IMR-90 (cell line): ENCODE measurements around the gene FMN1. TPM values are rescaled to one million over a fixed set of nuclear protein-coding genes. Genes with fewer than 3 reads are reported as not detected.
A peak's percentile ranks its signal among the peaks of the same experiment; 100 is the strongest.

Source experiments
- ATAC-seq: fragments of 200-7000 bp; cut with Tn5 transposase; 2 replicates; pipeline ENCODE4 v1.9.1; 2020; ENCODE audit warnings: low read depth, mild to moderate bottlenecking, moderate library complexity
- BruUV-seq: library from RNA; stranded (reverse); fragments of 400-500 nt; replicated peaks from 2 replicates; lab custom pipeline; 2021; lab: Mats Ljungman, UMichigan
- CTCF ChIA-PET: fragments of 300-600 bp; formaldehyde crosslinking; extraction: SDS; loops from one replicate; lab custom pipeline; 2021; ENCODE audit warnings: antibody characterized with exemption; lab: Yijun Ruan, JAX
- POLR2A ChIA-PET: fragments of 300-600 bp; sonication (Branson Sonifier 250); formaldehyde crosslinking; loops from one replicate; lab custom pipeline; 2022; ENCODE audit warnings: antibody characterized with exemption; ENCODE audit not compliant: unreplicated experiment; lab: Charles Lee
- DNase-seq: peaks from one replicate; pipeline ENCODE4 v3.0.0; 2013
- H2AFZ ChIP-seq: replicated peaks from 2 replicates; pipeline ENCODE3; 2013; ENCODE audit warnings: low read length, mild to moderate bottlenecking; ENCODE audit not compliant: poor library complexity
- H2AK5ac ChIP-seq: 2 replicates; pipeline ENCODE4 v1.6.1; 2013; ENCODE audit warnings: low read depth, low read length, inconsistent platforms
- H2AK9ac ChIP-seq: replicated peaks from 2 replicates; pipeline ENCODE3; 2013; ENCODE audit warnings: mild to moderate bottlenecking, low read depth, low read length, moderate library complexity; ENCODE audit not compliant: poor library complexity
- H2BK120ac ChIP-seq: 2 replicates; pipeline ENCODE4 v1.6.1; 2013; ENCODE audit warnings: low read depth, low read length, inconsistent platforms
- H2BK15ac ChIP-seq: 3 replicates; pipeline ENCODE4 v1.6.1; 2013; ENCODE audit warnings: low read depth, low read length, inconsistent platforms
- H2BK20ac ChIP-seq: 2 replicates; pipeline ENCODE4 v1.6.1; 2013; ENCODE audit warnings: low read depth, mild to moderate bottlenecking, inconsistent platforms, low read length, moderate library complexity
- H2BK5ac ChIP-seq: 2 replicates; pipeline ENCODE4 v1.6.1; 2013; ENCODE audit warnings: mild to moderate bottlenecking, low read depth, low read length, inconsistent platforms; ENCODE audit not compliant: poor library complexity, severe bottlenecking
- H3K14ac ChIP-seq: replicated peaks from 2 replicates; pipeline ENCODE4 v1.6.1; 2013; ENCODE audit warnings: low read depth, low read length, inconsistent platforms
- H3K18ac ChIP-seq: 2 replicates; pipeline ENCODE4 v1.6.1; 2013; ENCODE audit warnings: low read depth, low read length, control low read depth
- H3K23ac ChIP-seq: 2 replicates; pipeline ENCODE4 v1.6.1; 2013; ENCODE audit warnings: low read depth, low read length, inconsistent platforms
- H3K27ac ChIP-seq: 2 replicates; pipeline ENCODE4 v1.5.1; 2013; ENCODE audit warnings: mild to moderate bottlenecking, control low read depth, low read length; ENCODE audit not compliant: insufficient read depth
- H3K27me3 ChIP-seq: 2 replicates; pipeline ENCODE4 v1.6.1; 2013; ENCODE audit warnings: low read length; ENCODE audit not compliant: control insufficient read depth, insufficient read depth
- H3K36me3 ChIP-seq: 2 replicates; pipeline ENCODE4 v1.6.1; 2013; ENCODE audit warnings: low read length, mixed read lengths; ENCODE audit not compliant: control insufficient read depth, insufficient read depth
- H3K4ac ChIP-seq: 2 replicates; pipeline ENCODE4 v1.6.1; 2013; ENCODE audit warnings: low read depth, low read length, inconsistent platforms
- H3K4me1 ChIP-seq: 2 replicates; pipeline ENCODE4 v1.6.1; 2013; ENCODE audit warnings: low read length, mixed read lengths; ENCODE audit not compliant: control insufficient read depth, insufficient read depth
- H3K4me2 ChIP-seq: 2 replicates; pipeline ENCODE4 v1.6.1; 2013; ENCODE audit warnings: low read depth, mild to moderate bottlenecking, control low read depth, low read length, moderate library complexity
- H3K4me3 ChIP-seq: 2 replicates; pipeline ENCODE4 v1.5.1; 2013; ENCODE audit warnings: low read depth, mild to moderate bottlenecking, control low read depth, low read length, moderate library complexity; ENCODE audit not compliant: insufficient read depth
- H3K56ac ChIP-seq: 2 replicates; pipeline ENCODE4 v1.6.1; 2013; ENCODE audit warnings: low read length, inconsistent platforms; ENCODE audit not compliant: insufficient read depth; ENCODE audit errors: extremely low read depth
- H3K79me1 ChIP-seq, 2 experiments: 2 replicates each; pipeline ENCODE4 v1.6.1; 2013; ENCODE audit warnings: low read length in 2 of 2, inconsistent platforms in 1 of 2, low read depth in 1 of 2
- H3K9ac ChIP-seq: 2 replicates; pipeline ENCODE4 v1.6.1; 2013; ENCODE audit warnings: low read depth, low read length, control low read depth
- H3K9me1 ChIP-seq: 2 replicates; pipeline ENCODE4 v1.6.1; 2013; ENCODE audit warnings: low read length, inconsistent platforms; ENCODE audit not compliant: insufficient read depth
- H3K9me3 ChIP-seq: 2 replicates; pipeline ENCODE4 v1.6.1; 2013; ENCODE audit warnings: low read length; ENCODE audit not compliant: control insufficient read depth, insufficient read depth
- H4K20me1 ChIP-seq: 2 replicates; pipeline ENCODE4 v1.6.1; 2013; ENCODE audit warnings: low read length, inconsistent platforms; ENCODE audit not compliant: insufficient read depth
- H4K5ac ChIP-seq: 2 replicates; pipeline ENCODE4 v1.6.1; 2013; ENCODE audit warnings: mild to moderate bottlenecking, low read depth, low read length, control low read depth
- H4K8ac ChIP-seq, 2 experiments: 2 replicates each; pipeline ENCODE4 v1.6.1; 2013; ENCODE audit warnings: low read depth in 2 of 2, low read length in 2 of 2, control low read depth in 1 of 2, inconsistent platforms in 1 of 2
- H4K91ac ChIP-seq: 2 replicates; pipeline ENCODE4 v1.6.1; 2013; ENCODE audit warnings: low read depth, low read length, inconsistent platforms; ENCODE audit not compliant: insufficient read depth
- BHLHE40 ChIP-seq: fragments of 150-350 bp; IDR thresholded peaks from 2 replicates; pipeline ENCODE4 v1.6.1; 2016; ENCODE audit warnings: mild to moderate bottlenecking, low read depth, low read length
- CEBPB ChIP-seq: IDR thresholded peaks from 2 replicates; pipeline ENCODE4 v1.6.1; 2012; ENCODE audit warnings: low read depth, low read length, improper control_type of control experiment
- CHD1 ChIP-seq: IDR thresholded peaks from 2 replicates; pipeline ENCODE4 v1.6.1; 2012; ENCODE audit warnings: low read depth, low read length, improper control_type of control experiment
- CTCF ChIP-seq: conservative IDR thresholded peaks from 2 replicates; pipeline ENCODE4 v1.5.1; 2012; ENCODE audit warnings: mild to moderate bottlenecking, low read depth, low read length, improper control_type of control experiment
- ELK1 ChIP-seq: fragments of 150-350 bp; IDR thresholded peaks from 2 replicates; pipeline ENCODE4 v1.6.1; 2016; ENCODE audit warnings: low read depth, mild to moderate bottlenecking, low read length, moderate library complexity, borderline replicate concordance
- FOS ChIP-seq: fragments of 150-350 bp; IDR thresholded peaks from 2 replicates; pipeline ENCODE4 v1.6.1; 2016; ENCODE audit warnings: low read depth, low read length
- MAFK ChIP-seq: IDR thresholded peaks from 2 replicates; pipeline ENCODE4 v1.6.1; 2012; ENCODE audit warnings: low read depth, low read length, improper control_type of control experiment
- MAZ ChIP-seq: IDR thresholded peaks from 2 replicates; pipeline ENCODE4 v1.6.1; 2012; ENCODE audit warnings: low read depth, mild to moderate bottlenecking, low read length, improper control_type of control experiment, moderate library complexity, borderline replicate concordance
- MXI1 ChIP-seq: IDR thresholded peaks from 2 replicates; pipeline ENCODE4 v1.6.1; 2012; ENCODE audit warnings: low read depth, mild to moderate bottlenecking, low read length, moderate library complexity, borderline replicate concordance
- NFE2L2 ChIP-seq: fragments of 150-350 bp; IDR thresholded peaks from 2 replicates; pipeline ENCODE4 v1.6.1; 2016; ENCODE audit warnings: low read depth, mild to moderate bottlenecking, low read length
- POLR2A ChIP-seq: IDR thresholded peaks from 2 replicates; pipeline ENCODE4 v1.6.1; 2012; ENCODE audit warnings: mild to moderate bottlenecking, low read depth, low read length
- RAD21 ChIP-seq: IDR thresholded peaks from 2 replicates; pipeline ENCODE4 v1.6.1; 2012; ENCODE audit warnings: low read length, improper control_type of control experiment
- RCOR1 ChIP-seq: IDR thresholded peaks from 2 replicates; pipeline ENCODE4 v1.6.1; 2012; ENCODE audit warnings: mild to moderate bottlenecking, low read length, improper control_type of control experiment; ENCODE audit not compliant: insufficient replicate concordance
- RFX5 ChIP-seq: IDR thresholded peaks from 2 replicates; pipeline ENCODE4 v1.8.0; 2012; ENCODE audit warnings: low read depth, mild to moderate bottlenecking, low read length, moderate library complexity
- SMC3 ChIP-seq: fragments of 150-350 bp; IDR thresholded peaks from 2 replicates; pipeline ENCODE4 v1.6.1; 2016; ENCODE audit warnings: low read depth, mild to moderate bottlenecking, antibody characterized with exemption, low read length, moderate library complexity
- USF2 ChIP-seq: fragments of 150-350 bp; IDR thresholded peaks from 2 replicates; pipeline ENCODE4 v1.6.1; 2017; ENCODE audit warnings: mild to moderate bottlenecking, antibody characterized with exemption, low read length, low read depth
- WGBS, 2 experiments: methylation state at CpG; one replicate each; pipeline versions ENCODE4 v1.1.5 to v1.1.7; 2013; ENCODE audit warnings: missing lambda C conversion rate in 2 of 2; ENCODE audit not compliant: insufficient read length in 1 of 2; ENCODE audit errors: extremely low coverage in 2 of 2; 5-methylcytosine and 5-hydroxymethylcytosine counted together
- dilution Hi-C: fragments of 300-500 bp; cut with HindIII; formaldehyde crosslinking; loops from one replicate; pipeline ENCODE4 v1.14.3; 2018; ENCODE audit warnings: low sequenced_read_pairs; ENCODE audit not compliant: unreplicated experiment
- in situ Hi-C: fragments of 300-500 bp; cut with MboI; formaldehyde crosslinking; loops from 3 replicates; pipeline ENCODE4 v1.14.3; 2019; ENCODE audit warnings: low sequenced_read_pairs, inconsistent platforms, mixed read lengths
- intact Hi-C: fragments of 100-400 bp; cut with micrococcal nuclease; formaldehyde crosslinking; loops from 2 replicates; pipeline ENCODE4 v1.10.0; 2022
- polyA plus RNA-seq, 3 experiments: library from polyadenylated mRNA; depleted of rRNA; stranded (reverse); fragments of >200 nt; gene quantifications; 2 replicates each; pipeline ENCODE4 v1.2.3, GENCODE V29; 2012; ENCODE audit warnings: low replicate concordance in 1 of 3
- total RNA-seq: library from RNA; depleted of rRNA; stranded (reverse); fragments of >200 nt; gene quantifications from 2 replicates; pipeline ENCODE4 v1.2.3, GENCODE V29; 2012

FMN1 gene
- total and polyA plus RNA-seq, 2 of the 4 experiments (the other 2 are of a cell fraction), result 7.3 to 17.6 TPM

GRCh38 chr15:32886459-32886858 is 308.1 kb downstream of the FMN1 start:
- intact Hi-C loops, result no loop called here
- H3K9ac ChIP-seq, result no peak overlapping the region
- POLR2A ChIA-PET, result no interaction called here
- H4K91ac ChIP-seq, result peak overlapping the region; percentile 61
- H3K36me3 ChIP-seq, result peaks cover 9% of the 10 kb centered on the region; the same call in 1 of the 2 replicates
- H3K4ac ChIP-seq, result peak overlapping the region; percentile 79
- H2BK20ac ChIP-seq, result peak overlapping the region; percentile 65
- peaks cover 13 to 48% of the 10 kb centered on the region in 2 experiments; a peak in 3 of 4 replicates for H3K79me1 ChIP-seq
- H4K8ac ChIP-seq, result peak overlapping the region; percentile 32 to 63; a peak in 2 of 4 replicates
- no peak overlapping the region for H3K4me2 ChIP-seq
- DNase-seq, result no peak
- no peak overlapping the region for H3K4me3 ChIP-seq
- H3K56ac ChIP-seq, result no peak overlapping the region
- H4K20me1 ChIP-seq, result no peaks in the 10 kb centered on the region
- H3K9me1 ChIP-seq, result peaks cover 16% of the 10 kb centered on the region
- H3K23ac ChIP-seq, result 0 out of 2 replicates have a peak overlapping the region, but pooled peaks have one; percentile 9
- TF ChIP-seq RFX5, result no peak
- TF ChIP-seq MXI1, result no peak
- TF ChIP-seq SMC3, result no peak
- no peak for TF ChIP-seq ELK1
- TF ChIP-seq CHD1, result no peak
- no peak for TF ChIP-seq CTCF
- TF ChIP-seq RAD21, result no peak
- TF ChIP-seq MAZ, result no peak
- TF ChIP-seq BHLHE40, result no peak
- TF ChIP-seq CEBPB, result no peak
- no peak for TF ChIP-seq FOS
- TF ChIP-seq RCOR1, result no peak
- no peak for TF ChIP-seq MAFK
- TF ChIP-seq NFE2L2, result no peak
- no peak for TF ChIP-seq USF2
- TF ChIP-seq POLR2A, result no peak
- WGBS, 2 experiments, result 17% methylated on average over 1 of the region's 7 CpGs; no CpG with 5 or more reads in 1 of the 2 experiments
- no peaks in the 10 kb centered on the region for H3K9me3 ChIP-seq
- H2BK15ac ChIP-seq, result peak overlapping the region; percentile 73; the same call in 1 of the 3 replicates
- H3K4me1 ChIP-seq, result peaks cover 17% of the 10 kb centered on the region
- ATAC-seq, result no peak
- BruUV-seq, result no TSS peak
- H3K18ac ChIP-seq, result peak overlapping the region; percentile 37
- dilution Hi-C loops, result no loop called here
- H4K5ac ChIP-seq, result peak overlapping the region; percentile 74
- peak overlapping the region; percentile 59; the same call in 1 of the 2 replicates for H3K27ac ChIP-seq
- no peak overlapping the region for H2AFZ ChIP-seq
- CTCF ChIA-PET, result interaction anchor here (0.6 to 2.0 kb wide), 4 partner anchors 13 to 50 kb away, joined by 3 to 5 read pairs (median 4); no protein-coding TSS in a partner anchor
- peak overlapping the region; percentile 24 for H3K14ac ChIP-seq
- peak overlapping the region; percentile 69 for H2BK120ac ChIP-seq
- peak overlapping the region; percentile 80 for H2BK5ac ChIP-seq
- H2AK9ac ChIP-seq, result peak overlapping the region; percentile 4
- H2AK5ac ChIP-seq, result peak overlapping the region; percentile 31; the same call in 1 of the 2 replicates
- in situ Hi-C loops, result no loop called here
- H3K27me3 ChIP-seq, result no peaks in the 10 kb centered on the region
